ACC112 (cell line): ENCODE data around the gene UCN.
"Not testable (repeated sequence)": the region's sequence is repeated elsewhere in the genome, so short reads cannot be mapped to it uniquely, and the experiment has no call there.

ENCODE experiments used
- H2AFZ ChIP-seq: fragments of 200-600 bp; sonication (generic); one replicate; pipeline ENCODE4 v1.6.0; 2017; ENCODE audit warnings: antibody characterized with exemption, low read length; ENCODE audit not compliant: unreplicated experiment
- H3K27ac ChIP-seq: fragments of 200-600 bp; sonication (generic); 2 replicates; pipeline ENCODE4 v1.5.1; 2014; ENCODE audit warnings: low read depth, mild to moderate bottlenecking, antibody characterized with exemption, low read length, moderate library complexity
- H3K27me3 ChIP-seq: fragments of 200-600 bp; sonication (generic); 2 replicates; pipeline ENCODE4 v1.6.1; 2014; ENCODE audit warnings: mild to moderate bottlenecking, antibody characterized with exemption, low read length, moderate library complexity, mixed read lengths; ENCODE audit not compliant: insufficient read depth
- H3K36me3 ChIP-seq: fragments of 200-600 bp; sonication (generic); 2 replicates; pipeline ENCODE4 v1.6.1; 2016; ENCODE audit warnings: mild to moderate bottlenecking, antibody characterized with exemption, low read length, moderate library complexity, mixed read lengths; ENCODE audit not compliant: insufficient read depth
- H3K4me1 ChIP-seq: fragments of 200-600 bp; sonication (generic); one replicate; pipeline ENCODE4 v1.6.1; 2016; ENCODE audit warnings: low read length, mixed read lengths; ENCODE audit not compliant: insufficient read depth, unreplicated experiment, control insufficient read depth
- H3K4me3 ChIP-seq: fragments of 200-600 bp; sonication (generic); 2 replicates; pipeline ENCODE4 v1.5.1; 2014; ENCODE audit warnings: mild to moderate bottlenecking, low read depth, low read length
- H3K79me2 ChIP-seq: fragments of 200-600 bp; sonication (generic); one replicate; pipeline ENCODE4 v1.6.0; 2016; ENCODE audit warnings: low read length; ENCODE audit not compliant: control insufficient read depth, unreplicated experiment, insufficient read depth

The UCN gene

DNA sequence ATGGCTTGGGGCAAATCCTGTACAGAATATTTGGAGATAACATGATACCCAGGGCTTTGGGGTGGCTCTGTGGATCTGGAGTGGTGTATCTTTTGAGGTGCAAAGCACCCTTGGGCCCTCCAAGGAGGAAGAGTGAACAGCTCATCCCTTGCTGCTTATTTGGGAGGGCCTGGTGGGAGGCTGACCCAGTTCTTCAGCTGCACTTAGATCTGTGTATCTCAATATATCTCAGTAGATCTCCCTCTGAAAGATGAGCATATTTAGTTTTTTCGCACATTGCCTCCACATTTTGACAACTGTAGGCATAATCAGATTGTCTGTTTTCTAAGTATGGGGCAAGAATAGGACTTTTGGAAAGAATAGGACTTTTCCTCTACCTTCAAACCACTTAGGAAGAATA lies 23.2 kb downstream of the UCN start:
- Histone ChIP-seq H3K4me1 (peaks cover 32% of the 10 kb centered on the region), H3K36me3 (no peaks in the 10 kb centered on the region), H3K27ac (no peak overlapping the region), H2AFZ (no peak overlapping the region), H3K4me3 (no peak overlapping the region), H3K27me3 (peaks cover 4% of the 10 kb centered on the region; the same call in 1 of the 2 replicates), H3K79me2 (no peaks in the 10 kb centered on the region)

- Histone ChIP-seq H3K4me1 (peaks cover 32% of the 10 kb centered on the region), H2AFZ (no peak overlapping the region), H3K36me3 (no peaks in the 10 kb centered on the region), H3K4me3 (no peak overlapping the region), H3K27me3 (peaks cover 8% of the 10 kb centered on the region), H3K27ac (no peak overlapping the region), H3K79me2 (no peaks in the 10 kb centered on the region)
Measured at GRCh38 chr2:27282892-27283291, 25.4 kb downstream of the UCN start.

DNA sequence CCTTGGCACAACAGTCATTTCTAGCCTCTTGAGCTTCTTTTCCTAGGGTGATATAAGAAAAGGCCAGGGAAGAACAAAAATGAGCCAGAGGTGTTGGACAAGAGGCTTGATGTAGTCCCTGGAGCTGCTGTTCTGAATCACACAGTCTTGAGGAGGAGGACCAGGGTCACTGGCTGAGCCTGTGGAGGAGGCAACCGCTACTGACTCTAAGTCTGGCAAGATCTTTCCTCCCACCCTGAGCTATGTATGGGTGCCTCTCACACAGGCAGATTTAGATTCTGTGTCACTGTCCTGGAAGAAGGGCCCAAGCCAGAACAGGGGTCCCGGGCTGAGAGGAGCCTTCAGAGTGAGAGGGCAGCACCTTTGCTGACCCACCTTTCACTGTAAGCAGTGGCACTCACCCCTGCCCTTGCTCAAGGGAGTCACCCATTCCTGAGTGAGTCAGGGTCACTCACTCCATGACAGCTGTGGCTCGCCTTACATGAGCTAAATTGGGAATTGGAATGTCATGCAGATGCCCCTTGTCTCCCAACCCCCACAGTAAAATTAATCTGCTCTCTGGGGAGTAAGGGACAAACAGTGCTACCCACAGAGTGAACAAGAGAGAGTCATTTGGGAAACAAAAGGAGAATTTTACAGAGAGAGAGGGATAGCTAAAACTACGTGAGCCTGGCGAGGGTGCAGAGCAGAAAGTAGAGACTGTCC lies 26.2 kb downstream of the UCN start, which contains the start of gene TRIM54:
TRIM54 (plus strand) TSS at position 575 of the 705 bp plus-strand sequence. CDS start 303 bp downstream, outside the sequence.
- Histone ChIP-seq H3K4me3 (no peak within 1 kb of the TSS), H2AFZ (no peak within 1 kb of the TSS), H3K36me3 (no peaks in the 10 kb centered on the region), H3K27ac (no peak within 1 kb of the TSS), H3K79me2 (no peaks in the 10 kb centered on the region), H3K27me3 (peaks cover 13% of the 10 kb centered on the region), H3K4me1 (peaks cover 32% of the 10 kb centered on the region)

GRCh38 chr2:27281442-27281841 lies 26.8 kb downstream of the UCN start:
- Histone ChIP-seq H3K79me2 (no peaks in the 10 kb centered on the region), H2AFZ (no peak overlapping the region), H3K4me1 (peaks cover 32% of the 10 kb centered on the region), H3K36me3 (no peaks in the 10 kb centered on the region), H3K27me3 (peaks cover 13% of the 10 kb centered on the region), H3K4me3 (no peak overlapping the region), H3K27ac (no peak overlapping the region)

DNA sequence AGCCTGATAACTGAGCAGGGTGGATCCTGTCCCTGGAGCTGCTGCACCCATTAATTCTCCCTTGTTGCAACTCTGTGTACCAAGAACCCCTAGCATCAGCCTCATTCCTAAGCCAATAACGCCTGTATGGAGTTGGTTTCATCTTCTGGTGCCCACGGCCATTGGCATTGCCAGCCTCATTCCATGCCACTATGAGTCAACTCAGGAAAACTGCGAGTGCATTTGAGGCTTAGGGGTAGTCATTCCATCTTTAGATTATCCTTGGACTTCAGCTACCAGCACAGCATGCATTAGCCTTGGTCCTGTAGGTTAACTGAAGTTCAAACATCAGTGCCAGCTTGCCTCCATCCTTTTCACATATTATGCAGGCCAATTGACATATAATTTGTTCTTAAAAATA lies 27.4 kb downstream of the UCN start:
- Histone ChIP-seq H3K4me1 (peaks cover 32% of the 10 kb centered on the region), H3K79me2 (no peaks in the 10 kb centered on the region), H3K36me3 (no peaks in the 10 kb centered on the region), H2AFZ (no peak overlapping the region), H3K27ac (no peak overlapping the region), H3K27me3 (peaks cover 13% of the 10 kb centered on the region), H3K4me3 (no peak overlapping the region)

DNA sequence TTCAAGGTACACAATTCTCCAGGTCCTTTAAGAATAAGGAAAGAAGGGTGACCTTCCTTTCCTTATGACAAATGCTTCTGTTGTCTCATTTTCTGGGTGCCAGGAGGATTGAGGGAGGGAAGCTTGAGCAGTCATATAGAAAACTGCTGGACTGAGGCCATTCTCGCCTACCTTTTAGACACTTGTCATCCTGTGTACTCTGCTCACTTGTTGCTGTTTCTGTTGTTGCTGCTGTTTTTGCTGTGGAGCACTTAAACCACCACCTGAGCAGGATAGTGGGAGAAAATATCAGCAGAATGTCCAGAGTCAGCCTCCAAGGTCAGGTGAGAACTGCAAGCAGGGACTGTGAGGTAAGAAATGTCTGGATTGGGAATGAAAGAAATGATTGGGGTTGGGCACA lies 30.2 kb downstream of the UCN start:
- Histone ChIP-seq H3K4me3 (no peak overlapping the region), H3K4me1 (peaks cover 30% of the 10 kb centered on the region), H3K79me2 (no peaks in the 10 kb centered on the region), H3K27me3 (peaks cover 11% of the 10 kb centered on the region), H3K36me3 (no peaks in the 10 kb centered on the region), H3K27ac (no peak overlapping the region), H2AFZ (no peak overlapping the region)

GRCh38 chr2:27275211-27276150 lies 32.8 kb downstream of the UCN start, which contains the start of gene DNAJC5G:
Gene DNAJC5G (plus strand): TSS chr2:27275433. CDS start chr2:27276729, 1,296 bp downstream.
- Histone ChIP-seq H3K36me3 (no peaks in the 10 kb centered on the region), H2AFZ (no peak within 1 kb of the TSS), H3K79me2 (no peaks in the 10 kb centered on the region), H3K4me3 (no peak within 1 kb of the TSS), H3K27me3 (peaks cover 11% of the 10 kb centered on the region), H3K27ac (no peak within 1 kb of the TSS), H3K4me1 (peaks cover 5% of the 10 kb centered on the region)

GRCh38 chr2:27272537-27273522 lies 35.4 kb downstream of the UCN start:
- not testable (repeated sequence) for H3K27ac ChIP-seq, H3K4me1 ChIP-seq, H3K4me3 ChIP-seq, H3K79me2 ChIP-seq, H3K36me3 ChIP-seq, H2AFZ ChIP-seq
- peaks cover 26% of the 10 kb centered on the region for H3K27me3 ChIP-seq

DNA sequence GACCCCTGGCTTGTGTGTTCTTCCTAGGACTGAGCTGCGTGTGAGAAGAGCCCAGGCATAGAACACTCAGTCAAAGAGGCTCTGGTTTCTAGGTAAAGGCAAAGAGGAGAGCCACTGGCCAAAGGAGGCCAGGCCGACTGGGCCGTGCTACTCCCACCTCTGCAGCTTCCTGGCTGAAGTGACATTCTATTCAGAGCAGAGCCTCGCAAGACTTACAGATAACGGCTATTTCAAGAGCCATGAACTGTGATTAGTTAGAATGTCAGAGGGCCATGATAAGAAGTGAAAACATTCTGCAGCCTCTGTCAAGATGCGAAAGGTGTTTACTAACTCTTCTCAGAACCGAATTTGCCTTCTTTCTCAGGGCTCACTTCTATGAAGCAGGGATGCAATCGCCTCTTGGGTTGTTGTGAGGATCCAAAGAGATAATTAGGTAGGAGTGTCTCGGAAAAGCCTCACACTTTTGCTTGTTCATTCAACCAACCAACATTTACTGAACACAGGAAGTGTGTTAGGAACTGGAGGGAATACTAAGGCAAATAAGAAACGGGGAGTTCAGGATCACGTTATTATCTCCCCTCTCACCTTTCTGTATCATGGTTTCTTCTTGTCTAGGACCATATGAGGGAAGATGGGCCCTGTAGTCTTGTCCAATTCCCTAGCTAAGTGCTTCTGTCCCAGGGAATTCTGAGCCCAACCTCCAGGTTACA lies 36.5 kb downstream of the UCN start:
- no peaks in the 10 kb centered on the region for H3K36me3 ChIP-seq
- no peak overlapping the region for H3K4me3 ChIP-seq
- no peak overlapping the region for H3K27ac ChIP-seq
- H3K27me3 ChIP-seq = peaks cover 21% of the 10 kb centered on the region
- no peaks in the 10 kb centered on the region for H3K79me2 ChIP-seq
- no peak overlapping the region for H2AFZ ChIP-seq
- no peaks in the 10 kb centered on the region for H3K4me1 ChIP-seq
